Measurements from ENCODE around the gene KIF18B. TPM values are rescaled to one million over a fixed set of nuclear protein-coding genes. Genes with fewer than 3 reads are reported as not detected.

Gene KIF18B
- total RNA-seq, 2 donors from 2014 or later, result 33.0 to 48.1 TPM

GRCh38 chr17:44898768-44899073, 48.9 kb downstream of the KIF18B start:
- H3K27ac Mint-ChIP-seq, result peak overlapping the region; percentile 99

GRCh38 chr17:44894642-44895041, 52.9 kb downstream of the KIF18B start:
- H3K36me3 Mint-ChIP-seq (ENCODE audit: insufficient read depth in 2 of 2), result peaks cover 7 to 10% of the 10 kb centered on the region in 2 donors
- no peaks in the 10 kb centered on the region for H3K9me3 Mint-ChIP-seq
- no peak overlapping the region for H3K27ac Mint-ChIP-seq
- no peak for DNase-seq
- ATAC-seq (replicated peaks in 1 of 2), result no peak
- no peaks in the 10 kb centered on the region for H3K27me3 Mint-ChIP-seq (ENCODE audit: low read depth)
- no peak overlapping the region for H3K4me3 Mint-ChIP-seq
- peaks cover 39% of the 10 kb centered on the region for H3K4me1 Mint-ChIP-seq (ENCODE audit: low read depth)

More at GRCh38 chr17:44898768-44899073, 48.9 kb downstream of the KIF18B start:
- ATAC-seq (replicated peaks in 1 of 2) (no peak), DNase-seq (no peak)
- no peaks in the 10 kb centered on the region for H3K27me3 Mint-ChIP-seq (ENCODE audit: low read depth)
- H3K36me3 Mint-ChIP-seq (ENCODE audit: insufficient read depth in 2 of 2), result peaks cover 5 to 7% of the 10 kb centered on the region in 2 donors
- peaks cover 42% of the 10 kb centered on the region for H3K4me1 Mint-ChIP-seq (ENCODE audit: low read depth)
- H3K4me3 Mint-ChIP-seq, result peak overlapping the region; percentile 89 to 99
- H3K9me3 Mint-ChIP-seq, result no peaks in the 10 kb centered on the region

GRCh38 chr17:44892250-44892649, 55.3 kb downstream of the KIF18B start:
- Mint-ChIP-seq H3K9me3 (no peaks in the 10 kb centered on the region), H3K36me3 (ENCODE audit: insufficient read depth in 2 of 2) (peaks cover 4 to 6% of the 10 kb centered on the region in 2 donors), H3K4me1 (ENCODE audit: low read depth) (peaks cover 24% of the 10 kb centered on the region), H3K27me3 (ENCODE audit: low read depth) (no peaks in the 10 kb centered on the region), H3K4me3 (no peak overlapping the region), H3K27ac (no peak overlapping the region)
- no peak for ATAC-seq (replicated peaks in 1 of 2)
- no peak for DNase-seq

- no peak for ATAC-seq (replicated peaks in 1 of 2)
- DNase-seq, result no peak
- Mint-ChIP-seq H3K4me1 (ENCODE audit: low read depth) (peaks cover 6% of the 10 kb centered on the region), H3K36me3 (ENCODE audit: insufficient read depth in 2 of 2) (peaks cover 5 to 9% of the 10 kb centered on the region in 2 donors), H3K9me3 (no peaks in the 10 kb centered on the region), H3K27me3 (ENCODE audit: low read depth) (no peaks in the 10 kb centered on the region), H3K27ac (no peak overlapping the region), H3K4me3 (no peak overlapping the region)
Observed at GRCh38 chr17:44889003-44889402, 58.6 kb downstream of the KIF18B start.

- no peaks in the 10 kb centered on the region for H3K9me3 Mint-ChIP-seq
- DNase-seq (no peak), ATAC-seq (replicated peaks in 1 of 2) (peak; percentile 15 to 24)
- peaks cover 7 to 11% of the 10 kb centered on the region in 2 donors for H3K36me3 Mint-ChIP-seq (ENCODE audit: insufficient read depth in 2 of 2)
- no peak overlapping the region for H3K4me3 Mint-ChIP-seq
- no peak overlapping the region for H3K27ac Mint-ChIP-seq
- H3K4me1 Mint-ChIP-seq (ENCODE audit: low read depth), result peaks cover 6% of the 10 kb centered on the region
- no peaks in the 10 kb centered on the region for H3K27me3 Mint-ChIP-seq (ENCODE audit: low read depth)
Observed at GRCh38 chr17:44887971-44888954, 59.3 kb downstream of the KIF18B start.

GRCh38 chr17:44887016-44887415, 60.6 kb downstream of the KIF18B start:
- no peak overlapping the region for H3K27ac Mint-ChIP-seq
- ATAC-seq (replicated peaks in 1 of 2), result no peak

GRCh38 chr17:44884941-44885340, 62.6 kb downstream of the KIF18B start:
- no peak for ATAC-seq (replicated peaks in 1 of 2)
- H3K27me3 Mint-ChIP-seq (ENCODE audit: low read depth), result no peaks in the 10 kb centered on the region
- DNase-seq, result no peak
- no peak overlapping the region for H3K4me3 Mint-ChIP-seq
- no peaks in the 10 kb centered on the region for H3K9me3 Mint-ChIP-seq
- H3K36me3 Mint-ChIP-seq (ENCODE audit: insufficient read depth in 2 of 2), result peaks cover 9 to 20% of the 10 kb centered on the region in 2 donors
- H3K27ac Mint-ChIP-seq, result no peak overlapping the region
- no peaks in the 10 kb centered on the region for H3K4me1 Mint-ChIP-seq (ENCODE audit: low read depth)

More at GRCh38 chr17:44887016-44887415, 60.6 kb downstream of the KIF18B start:
- H3K36me3 Mint-ChIP-seq (ENCODE audit: insufficient read depth in 2 of 2), result peaks cover 9 to 17% of the 10 kb centered on the region in 2 donors
- H3K9me3 Mint-ChIP-seq, result no peaks in the 10 kb centered on the region
- no peak overlapping the region for H3K4me3 Mint-ChIP-seq
- H3K4me1 Mint-ChIP-seq (ENCODE audit: low read depth), result peaks cover 6% of the 10 kb centered on the region
- no peaks in the 10 kb centered on the region for H3K27me3 Mint-ChIP-seq (ENCODE audit: low read depth)
- DNase-seq, result no peak

- H3K4me1 Mint-ChIP-seq (ENCODE audit: low read depth), result no peaks in the 10 kb centered on the region
- DNase-seq (no peak), ATAC-seq (replicated peaks in 1 of 2) (no peak)
- peaks cover 7 to 26% of the 10 kb centered on the region in 2 donors for H3K36me3 Mint-ChIP-seq (ENCODE audit: insufficient read depth in 2 of 2)
- H3K9me3 Mint-ChIP-seq, result no peaks in the 10 kb centered on the region
- H3K4me3 Mint-ChIP-seq, result no peak overlapping the region
- no peaks in the 10 kb centered on the region for H3K27me3 Mint-ChIP-seq (ENCODE audit: low read depth)
- H3K27ac Mint-ChIP-seq, result no peak overlapping the region
Observed at GRCh38 chr17:44881145-44881544, 66.4 kb downstream of the KIF18B start.

GRCh38 chr17:44880062-44880461, 67.5 kb downstream of the KIF18B start:
- no peaks in the 10 kb centered on the region for H3K27me3 Mint-ChIP-seq (ENCODE audit: low read depth)
- DNase-seq, result no peak
- no peaks in the 10 kb centered on the region for H3K4me1 Mint-ChIP-seq (ENCODE audit: low read depth)
- peaks cover 7 to 26% of the 10 kb centered on the region in 2 donors for H3K36me3 Mint-ChIP-seq (ENCODE audit: insufficient read depth in 2 of 2)
- ATAC-seq (replicated peaks in 1 of 2), result no peak
- H3K27ac Mint-ChIP-seq, result no peak overlapping the region
- no peak overlapping the region for H3K4me3 Mint-ChIP-seq
- H3K9me3 Mint-ChIP-seq, result no peaks in the 10 kb centered on the region

GRCh38 chr17:44879376-44879775, 68.2 kb downstream of the KIF18B start:
- DNase-seq (no peak), ATAC-seq (replicated peaks in 1 of 2) (no peak)
- no peaks in the 10 kb centered on the region for H3K27me3 Mint-ChIP-seq (ENCODE audit: low read depth)
- H3K4me3 Mint-ChIP-seq, result no peak overlapping the region
- peaks cover 4 to 23% of the 10 kb centered on the region in 2 donors for H3K36me3 Mint-ChIP-seq (ENCODE audit: insufficient read depth in 2 of 2)
- H3K27ac Mint-ChIP-seq, result no peak overlapping the region
- no peaks in the 10 kb centered on the region for H3K4me1 Mint-ChIP-seq (ENCODE audit: low read depth)
- H3K9me3 Mint-ChIP-seq, result no peaks in the 10 kb centered on the region

- DNase-seq, result peak; percentile 18 to 21
- H3K27ac Mint-ChIP-seq, result no peak overlapping the region
- H3K9me3 Mint-ChIP-seq, result no peaks in the 10 kb centered on the region
- H3K4me3 Mint-ChIP-seq, result no peak overlapping the region
- H3K4me1 Mint-ChIP-seq (ENCODE audit: low read depth), result no peaks in the 10 kb centered on the region
- H3K36me3 Mint-ChIP-seq (ENCODE audit: insufficient read depth in 2 of 2), result peaks cover 4 to 26% of the 10 kb centered on the region in 2 donors
- no peaks in the 10 kb centered on the region for H3K27me3 Mint-ChIP-seq (ENCODE audit: low read depth)
- ATAC-seq (replicated peaks in 1 of 2), result no peak
Observed at GRCh38 chr17:44878627-44879221, 68.8 kb downstream of the KIF18B start.

GRCh38 chr17:44877121-44877520, 70.5 kb downstream of the KIF18B start:
- no peaks in the 10 kb centered on the region for H3K27me3 Mint-ChIP-seq (ENCODE audit: low read depth)
- no peak for ATAC-seq (replicated peaks in 1 of 2)
- no peak overlapping the region for H3K27ac Mint-ChIP-seq
- H3K36me3 Mint-ChIP-seq (ENCODE audit: insufficient read depth in 2 of 2), result peaks cover 0 to 14% of the 10 kb centered on the region in 2 donors
- no peak for DNase-seq
- no peak overlapping the region for H3K4me3 Mint-ChIP-seq
- H3K4me1 Mint-ChIP-seq (ENCODE audit: low read depth), result no peaks in the 10 kb centered on the region
- no peaks in the 10 kb centered on the region for H3K9me3 Mint-ChIP-seq

- Mint-ChIP-seq H3K36me3 (ENCODE audit: insufficient read depth in 2 of 2) (peaks cover 2 to 13% of the 10 kb centered on the region in 2 donors), H3K4me1 (ENCODE audit: low read depth) (no peaks in the 10 kb centered on the region), H3K27ac (no peak overlapping the region), H3K9me3 (no peaks in the 10 kb centered on the region), H3K4me3 (no peak overlapping the region), H3K27me3 (ENCODE audit: low read depth) (no peaks in the 10 kb centered on the region)
- DNase-seq, result no peak
- no peak for ATAC-seq (replicated peaks in 1 of 2)
Observed at GRCh38 chr17:44875761-44876160, 71.8 kb downstream of the KIF18B start.
